Progenitor cell of endocrine pancreas (in vitro differentiated cells): ENCODE results near the gene TRIM65. TPM values are rescaled to one million over a fixed set of nuclear protein-coding genes. Genes with fewer than 3 reads are reported as not detected.

Source experiments
- DNase-seq: peaks from one replicate; pipeline ENCODE4 v3.0.0; 2021; ENCODE audit warnings: low spot score; ENCODE audit not compliant: unreplicated experiment
- H3K27ac Mint-ChIP-seq: 2 replicates; pipeline ENCODE4 v1.8.0; 2021; ENCODE audit warnings: mild to moderate bottlenecking, moderate library complexity, mixed read lengths
- H3K27me3 Mint-ChIP-seq: 2 replicates; pipeline ENCODE4 v1.8.0; 2021; ENCODE audit warnings: mixed read lengths
- H3K36me3 Mint-ChIP-seq: 2 replicates; pipeline ENCODE4 v1.8.0; 2022; ENCODE audit warnings: mixed read lengths; ENCODE audit not compliant: insufficient read depth
- H3K4me1 Mint-ChIP-seq: 2 replicates; pipeline ENCODE4 v1.8.0; 2021; ENCODE audit warnings: low read depth, mixed read lengths
- H3K4me3 Mint-ChIP-seq: 2 replicates; pipeline ENCODE4 v1.8.0; 2021; ENCODE audit warnings: low read depth, mild to moderate bottlenecking, moderate library complexity, mixed read lengths
- H3K9me3 Mint-ChIP-seq: 2 replicates; pipeline ENCODE4 v1.8.0; 2021; ENCODE audit warnings: low read depth, mixed read lengths
- total RNA-seq: library from RNA; stranded (reverse); gene quantifications from 2 replicates; pipeline ENCODE4 v1.2.1, GENCODE V29; 2021
- TF ChIP-seq, protein P1 (sequence below): fragments of 200-600 bp; sonication (generic); IDR thresholded peaks from one replicate; pipeline ENCODE4 v1.5.0; 2021; ENCODE audit warnings: antibody characterized with exemption, mild to moderate bottlenecking; ENCODE audit not compliant: unreplicated experiment

Gene TRIM65
- total RNA-seq, 1 donor from 2014 or later: 17.1 TPM

DNA sequence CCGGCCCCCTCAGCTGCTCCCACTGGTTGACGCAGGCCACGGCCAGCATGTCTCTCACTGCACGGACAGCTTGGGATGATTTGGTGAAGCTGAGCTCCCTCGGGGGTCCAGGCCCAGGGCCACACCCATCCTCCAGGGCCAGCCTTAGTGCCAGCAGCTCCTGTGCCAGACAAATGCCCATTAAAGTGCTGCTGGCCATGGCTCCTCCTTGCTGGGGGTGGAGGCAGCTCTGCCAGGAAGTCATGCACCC, 20.9 kb downstream of the TRIM65 start:
- Mint-ChIP-seq H3K27me3 (peaks cover 41% of the 10 kb centered on the region), H3K9me3 (no peaks in the 10 kb centered on the region), H3K27ac (no peak overlapping the region), H3K4me3 (no peak overlapping the region), H3K4me1 (peaks cover 2% of the 10 kb centered on the region), H3K36me3 (no peaks in the 10 kb centered on the region)
- TF ChIP-seq, protein P1, sequence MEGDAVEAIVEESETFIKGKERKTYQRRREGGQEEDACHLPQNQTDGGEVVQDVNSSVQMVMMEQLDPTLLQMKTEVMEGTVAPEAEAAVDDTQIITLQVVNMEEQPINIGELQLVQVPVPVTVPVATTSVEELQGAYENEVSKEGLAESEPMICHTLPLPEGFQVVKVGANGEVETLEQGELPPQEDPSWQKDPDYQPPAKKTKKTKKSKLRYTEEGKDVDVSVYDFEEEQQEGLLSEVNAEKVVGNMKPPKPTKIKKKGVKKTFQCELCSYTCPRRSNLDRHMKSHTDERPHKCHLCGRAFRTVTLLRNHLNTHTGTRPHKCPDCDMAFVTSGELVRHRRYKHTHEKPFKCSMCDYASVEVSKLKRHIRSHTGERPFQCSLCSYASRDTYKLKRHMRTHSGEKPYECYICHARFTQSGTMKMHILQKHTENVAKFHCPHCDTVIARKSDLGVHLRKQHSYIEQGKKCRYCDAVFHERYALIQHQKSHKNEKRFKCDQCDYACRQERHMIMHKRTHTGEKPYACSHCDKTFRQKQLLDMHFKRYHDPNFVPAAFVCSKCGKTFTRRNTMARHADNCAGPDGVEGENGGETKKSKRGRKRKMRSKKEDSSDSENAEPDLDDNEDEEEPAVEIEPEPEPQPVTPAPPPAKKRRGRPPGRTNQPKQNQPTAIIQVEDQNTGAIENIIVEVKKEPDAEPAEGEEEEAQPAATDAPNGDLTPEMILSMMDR: no peak
- no peak for DNase-seq

DNA sequence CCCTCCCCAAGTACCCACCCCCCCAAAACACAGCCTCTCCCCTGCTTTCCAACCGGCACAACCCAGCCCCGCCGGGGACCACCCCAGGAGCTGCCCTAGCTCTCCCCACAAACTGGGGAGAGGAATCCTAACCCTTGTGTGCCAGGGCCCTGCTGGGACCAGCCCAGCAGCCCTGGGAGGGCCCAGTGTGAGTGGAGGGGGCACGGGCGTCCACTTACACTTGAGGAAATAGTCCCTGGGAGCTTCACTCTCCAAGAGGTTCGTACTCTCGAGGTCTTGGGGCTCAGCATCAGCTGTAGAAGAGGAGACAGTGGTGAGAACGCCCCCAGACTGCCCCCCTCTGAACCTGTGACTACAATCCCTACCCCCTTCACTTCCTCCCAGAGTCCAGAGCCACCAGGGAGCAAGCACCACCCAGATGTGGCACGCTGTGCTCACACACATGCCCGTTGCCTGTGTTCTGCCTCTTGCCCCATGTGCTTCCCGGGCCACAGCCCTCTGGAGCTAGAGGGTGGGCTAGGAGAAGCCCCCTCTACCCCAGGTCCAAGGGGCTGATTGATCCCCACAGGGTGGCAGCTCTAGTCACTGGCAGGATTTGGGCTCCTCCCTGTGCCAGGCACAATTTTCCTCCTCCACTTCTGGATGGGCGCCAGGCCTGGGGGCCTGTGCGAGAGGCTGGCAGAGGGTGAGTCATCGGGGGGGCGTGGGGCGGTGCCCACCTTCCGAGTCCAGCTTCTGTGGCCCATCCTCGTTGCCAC, 21.4 kb downstream of the TRIM65 start:
- DNase-seq: no peak
- Mint-ChIP-seq H3K27me3 (peaks cover 36% of the 10 kb centered on the region), H3K4me1 (peaks cover 2% of the 10 kb centered on the region), H3K9me3 (no peaks in the 10 kb centered on the region), H3K4me3 (no peak overlapping the region), H3K27ac (no peak overlapping the region), H3K36me3 (no peaks in the 10 kb centered on the region)
- TF ChIP-seq, protein P1: no peak

DNA sequence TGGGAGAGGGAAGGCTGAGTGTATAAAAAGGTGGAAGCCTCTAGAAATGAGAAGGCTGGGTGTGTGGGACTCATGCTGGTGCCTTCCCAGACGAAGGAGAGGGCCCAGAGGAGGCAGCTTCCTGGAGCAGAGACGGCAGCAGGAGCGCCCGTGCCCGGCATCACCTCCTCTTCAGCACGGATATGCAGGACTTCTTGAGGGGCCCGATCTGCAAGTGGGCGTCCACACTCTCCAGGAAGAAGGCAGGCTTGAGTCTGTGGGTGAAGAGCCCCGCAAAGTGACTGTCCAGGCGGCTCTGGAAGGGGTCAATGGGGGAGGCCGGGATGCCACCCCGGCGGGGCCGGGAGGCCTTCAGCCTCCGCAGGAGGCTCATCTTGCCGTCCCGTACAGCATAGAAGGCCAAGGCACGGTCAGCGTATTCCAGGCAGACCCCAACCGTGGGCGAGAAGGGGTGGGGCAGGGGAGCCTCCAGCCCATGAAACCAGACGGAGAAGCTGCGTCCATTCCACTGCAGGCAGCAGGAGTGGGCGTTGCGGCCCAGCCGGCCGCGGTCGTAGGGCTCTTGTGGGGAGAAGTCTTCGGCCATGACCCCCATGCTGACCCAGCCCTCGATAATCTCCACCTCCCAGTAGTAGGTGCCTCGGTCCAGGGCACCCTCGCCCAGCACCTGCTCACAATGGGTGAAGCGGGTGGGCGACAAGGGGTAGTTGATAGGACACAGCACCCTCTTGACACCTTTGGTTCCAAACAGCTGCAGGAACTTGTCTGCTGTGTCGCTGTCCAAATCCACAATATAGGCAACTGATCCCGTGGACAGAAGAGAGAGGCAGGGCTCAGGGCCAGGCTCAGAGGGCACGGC, 22.2 kb downstream of the TRIM65 start:
- TF ChIP-seq, protein P1: no peak
- Mint-ChIP-seq H3K27me3 (peaks cover 30% of the 10 kb centered on the region), H3K27ac (no peak overlapping the region), H3K4me1 (peaks cover 2% of the 10 kb centered on the region), H3K4me3 (no peak overlapping the region), H3K36me3 (no peaks in the 10 kb centered on the region), H3K9me3 (no peaks in the 10 kb centered on the region)
- no peak for DNase-seq

DNA sequence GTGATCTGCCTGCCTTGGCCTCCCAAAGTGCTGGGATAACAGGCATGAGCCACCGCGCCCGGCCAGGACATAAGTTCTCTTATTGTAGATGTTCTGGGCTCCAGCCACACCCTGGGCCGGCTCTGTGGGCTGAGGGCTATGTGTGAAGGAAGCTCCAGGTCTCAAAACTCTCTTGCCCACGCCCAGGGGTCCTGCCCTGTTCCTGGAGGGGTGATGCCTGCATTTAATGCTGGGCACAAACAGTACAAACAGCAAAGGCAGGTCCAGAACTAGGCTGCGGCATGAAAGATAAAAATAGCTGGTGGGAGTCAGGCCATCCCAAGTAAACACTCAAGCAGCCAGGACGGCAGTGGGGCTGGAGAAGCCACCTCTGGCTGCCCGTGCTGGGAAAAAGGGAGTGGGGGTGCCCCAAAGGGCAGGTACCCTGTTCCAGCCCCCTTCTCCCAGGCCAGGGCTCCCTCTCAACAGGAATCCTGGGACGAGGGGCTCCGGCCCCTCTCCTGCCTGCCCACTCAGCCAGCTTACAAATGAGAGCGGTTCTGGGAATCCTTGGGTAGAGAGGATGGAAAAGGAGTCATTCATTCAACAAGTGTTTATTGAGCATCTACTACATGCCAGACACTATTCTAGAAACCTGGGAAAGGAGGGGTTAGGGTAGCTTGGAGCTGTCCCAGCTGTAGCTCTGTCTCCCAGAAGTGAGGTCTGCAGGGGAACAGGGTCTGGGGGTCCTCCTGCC, 23.0 kb downstream of the TRIM65 start:
- Mint-ChIP-seq H3K4me3 (no peak overlapping the region), H3K9me3 (no peaks in the 10 kb centered on the region), H3K27me3 (peaks cover 22% of the 10 kb centered on the region), H3K36me3 (no peaks in the 10 kb centered on the region), H3K27ac (no peak overlapping the region), H3K4me1 (peaks cover 2% of the 10 kb centered on the region)
- no peak for DNase-seq
- TF ChIP-seq, protein P1: no peak
